PC-3 (cell line): ENCODE measurements around the gene ZNF3. TPM values are rescaled to one million over a fixed set of nuclear protein-coding genes. Genes with fewer than 3 reads are reported as not detected.
A peak's percentile ranks its signal among the peaks of the same experiment; 100 is the strongest.

Experiments
- ATAC-seq: fragments of 200-7000 bp; cut with Tn5 transposase; 2 replicates; pipeline ENCODE4 v1.9.1; 2020; ENCODE audit warnings: mild to moderate bottlenecking, moderate library complexity
- BruUV-seq: library from RNA; stranded (reverse); fragments of 400-500 nt; replicated peaks from 2 replicates; lab custom pipeline; 2021; lab: Mats Ljungman, UMichigan
- CTCF ChIA-PET: fragments of 300-600 bp; sonication (Branson Sonifier 250); formaldehyde crosslinking; loops from one replicate; lab custom pipeline; 2022; ENCODE audit warnings: antibody characterized with exemption; lab: Charles Lee
- POLR2A ChIA-PET: fragments of 300-600 bp; sonication (Branson Sonifier 250); formaldehyde crosslinking; loops from one replicate; lab custom pipeline; 2022; ENCODE audit warnings: antibody characterized with exemption; ENCODE audit not compliant: unreplicated experiment; lab: Charles Lee
- DNase-seq: peaks from one replicate; pipeline ENCODE4 v3.0.0-alpha.2; 2015
- H2AFZ ChIP-seq: fragments of 300-600 bp; sonication (generic); 2 replicates; pipeline ENCODE4 v1.6.0; 2016; ENCODE audit warnings: antibody characterized with exemption, low read length
- H3F3A ChIP-seq: fragments of 300-600 bp; sonication (generic); one replicate; pipeline ENCODE4 v1.6.0; 2017; ENCODE audit warnings: antibody characterized with exemption, low read length, control low read depth, mild to moderate bottlenecking; ENCODE audit not compliant: unreplicated experiment
- H3K27ac ChIP-seq: fragments of 300-600 bp; sonication (generic); 2 replicates; pipeline ENCODE4 v1.5.1; 2016; ENCODE audit warnings: mild to moderate bottlenecking, low read length
- H3K27me3 ChIP-seq: fragments of 300-600 bp; sonication (generic); 2 replicates; pipeline ENCODE4 v1.6.1; 2016; ENCODE audit warnings: low read length, mixed read lengths
- H3K36me3 ChIP-seq: fragments of 300-600 bp; sonication (generic); 2 replicates; pipeline ENCODE4 v1.6.1; 2016; ENCODE audit warnings: low read depth, mixed run types, low read length, mixed read lengths
- H3K4me1 ChIP-seq: fragments of 300-600 bp; sonication (generic); 2 replicates; pipeline ENCODE4 v1.5.1; 2016; ENCODE audit warnings: low read length; ENCODE audit not compliant: insufficient read depth
- H3K4me2 ChIP-seq: fragments of 300-600 bp; sonication (generic); 2 replicates; pipeline ENCODE4 v1.6.0; 2016; ENCODE audit warnings: low read length
- H3K4me3 ChIP-seq: fragments of 300-600 bp; sonication (generic); 2 replicates; pipeline ENCODE4 v1.5.1; 2016; ENCODE audit warnings: mild to moderate bottlenecking, low read length, mixed read lengths
- H3K79me2 ChIP-seq: fragments of 300-600 bp; sonication (generic); 2 replicates; pipeline ENCODE4 v1.6.1; 2017; ENCODE audit warnings: low read length, mixed read lengths
- H3K9ac ChIP-seq: fragments of 300-600 bp; sonication (generic); 2 replicates; pipeline ENCODE4 v1.6.0; 2016; ENCODE audit warnings: mild to moderate bottlenecking, low read length
- H3K9me2 ChIP-seq: fragments of 300-600 bp; sonication (generic); replicated peaks from 2 replicates; pipeline ENCODE4 v1.6.1; 2016; ENCODE audit warnings: mixed run types, low read length, mixed read lengths
- H3K9me3 ChIP-seq: fragments of 300-600 bp; sonication (generic); 2 replicates; pipeline ENCODE4 v1.6.1; 2016; ENCODE audit warnings: low read length, mixed read lengths
- H4K20me1 ChIP-seq: fragments of 300-600 bp; sonication (generic); 2 replicates; pipeline ENCODE4 v1.6.1; 2016; ENCODE audit warnings: low read length, mixed read lengths
- CTCF ChIP-seq: fragments of 300-600 bp; sonication (generic); conservative IDR thresholded peaks from 2 replicates; pipeline ENCODE4 v1.5.1; 2017; ENCODE audit warnings: antibody characterized with exemption, low read depth, mild to moderate bottlenecking, low read length
- EZH2 ChIP-seq: fragments of 300-600 bp; sonication (generic); IDR thresholded peaks from one replicate; pipeline ENCODE4 v1.6.1; 2017; ENCODE audit warnings: antibody characterized with exemption, mild to moderate bottlenecking, low read length; ENCODE audit not compliant: unreplicated experiment
- EZH2phosphoT487 ChIP-seq: fragments of 300-600 bp; sonication (generic); IDR thresholded peaks from 2 replicates; pipeline ENCODE4 v1.6.1; 2018; ENCODE audit warnings: mild to moderate bottlenecking, antibody characterized with exemption, low read length, borderline replicate concordance
- intact Hi-C: fragments of 100-400 bp; cut with micrococcal nuclease; formaldehyde crosslinking; loops from 2 replicates; pipeline ENCODE4 v1.9.0; 2023
- total RNA-seq: library from RNA; depleted of rRNA; stranded (reverse); fragments of >200 nt; gene quantifications from 2 replicates; pipeline ENCODE4 v1.2.3, GENCODE V29; 2014

The ZNF3 gene
- total RNA-seq, 1 experiment from 2014 or later, result 16.5 TPM

- Histone ChIP-seq H3K27me3 (no peaks in the 10 kb centered on the region), H3K9me3 (no peaks in the 10 kb centered on the region), H3K4me2 (peak within 1 kb of the TSS; percentile 85), H3K9me2 (no peaks in the 10 kb centered on the region), H3K4me3 (peak within 1 kb of the TSS; percentile 85), H3K79me2 (peaks cover 4% of the 10 kb centered on the region; the same call in 1 of the 2 replicates), H3F3A (no peaks in the 10 kb centered on the region), H3K36me3 (no peaks in the 10 kb centered on the region), H3K9ac (peak within 1 kb of the TSS; percentile 86), H3K4me1 (peaks cover 13% of the 10 kb centered on the region), H4K20me1 (no peaks in the 10 kb centered on the region), H3K27ac (peak within 1 kb of the TSS; percentile 52), H2AFZ (peak within 1 kb of the TSS; percentile 96)
- intact Hi-C loops, result loop anchor here (1.0 to 2.0 kb wide), 3 partner anchors 34 to 131 kb away; partner anchors contain the start of genes TRIM4 and ZKSCAN1
- TF ChIP-seq EZH2, result no peak
- TF ChIP-seq EZH2phosphoT487, result no peak
- peak; percentile 31; the same call in 1 of the 2 replicates for TF ChIP-seq CTCF
- ChIA-PET CTCF (interaction anchor here (0.7 kb wide), 1 partner anchor 56 kb away, joined by 8 read pairs; no protein-coding TSS in a partner anchor), POLR2A (interaction anchor here (0.6 kb wide), 1 partner anchor 46 kb away, joined by 7 read pairs; no protein-coding TSS in a partner anchor)
- ATAC-seq (peak; percentile 77), DNase-seq (peak; percentile 64)
- TSS peak; percentile 86 for BruUV-seq
Measured at GRCh38 chr7:100049441-100050291, 31.9 kb downstream of the ZNF3 start, which contains the start of gene ZSCAN21. Gene ZSCAN21 (plus strand): TSS chr7:100049774. CDS start chr7:100057007, 7,233 bp downstream.

- Histone ChIP-seq H3K27ac (no peak overlapping the region), H4K20me1 (no peaks in the 10 kb centered on the region), H3K9ac (no peak overlapping the region), H3K4me1 (peaks cover 13% of the 10 kb centered on the region), H3K27me3 (no peaks in the 10 kb centered on the region), H3F3A (no peaks in the 10 kb centered on the region), H3K36me3 (no peaks in the 10 kb centered on the region), H3K4me2 (no peak overlapping the region), H3K4me3 (no peak overlapping the region), H3K9me3 (no peaks in the 10 kb centered on the region), H2AFZ (peak overlapping the region; percentile 96; the same call in 1 of the 2 replicates), H3K9me2 (no peaks in the 10 kb centered on the region), H3K79me2 (peaks cover 4% of the 10 kb centered on the region; the same call in 1 of the 2 replicates)
- POLR2A ChIA-PET, result no interaction called here
- no TSS peak for BruUV-seq
- CTCF ChIA-PET, result no interaction called here
- DNase-seq (no peak), ATAC-seq (no peak)
- TF ChIP-seq EZH2 (no peak), CTCF (no peak), EZH2phosphoT487 (no peak)
- intact Hi-C loops, result loop anchor here (1.0 to 2.0 kb wide), 3 partner anchors 33 to 130 kb away; partner anchors contain the start of genes TRIM4 and ZKSCAN1
Measured at GRCh38 chr7:100048680-100049079, 32.8 kb downstream of the ZNF3 start.
